Omental fat pad (tissue), 4 donors: Measurements from ENCODE around the gene CISD2. TPM values are rescaled to one million over a fixed set of nuclear protein-coding genes. Genes with fewer than 3 reads are reported as not detected.
"Not testable (repeated sequence)": the region's sequence is repeated elsewhere in the genome, so short reads cannot be mapped to it uniquely, and the experiment has no call there.

Source experiments
- ATAC-seq: fragments of 150-250 bp; one replicate; pipeline ENCODE4 v1.9.1; 2016; ENCODE audit warnings: mild to moderate bottlenecking, moderate library complexity; ENCODE audit not compliant: low FRiP score
- DNase-seq: peaks from one replicate; pipeline ENCODE4 v3.0.0-alpha.2; 2019; ENCODE audit warnings: low spot score
- CTCF ChIP-seq, 3 donors: fragments of 450-650 bp; IDR thresholded peaks; one replicate each; pipeline ENCODE4 v1.5.1; 2016 to 2017; ENCODE audit warnings: antibody characterized with exemption in 3 of 3, mild to moderate bottlenecking in 3 of 3, moderate library complexity in 2 of 3
- total RNA-seq, 4 donors: library from RNA; depleted of rRNA; stranded (reverse); fragments of >200 nt; gene quantifications; one replicate each; pipeline ENCODE4 v1.1.0, GENCODE V29; 2016

Gene CISD2
- 10 to 100 TPM in 3 of 4 donors, 1 to 10 TPM in 1; 7.4 to 18.9 (median 14.1) TPM for total RNA-seq

GRCh38 chr4:102868781-102869568 lies at the start of gene CISD2:
Gene CISD2, plus strand, starts transcription at chr4:102868992. Its CDS starts 93 bp downstream, at chr4:102869085.
- peak; percentile 98 for ATAC-seq
- DNase-seq, result peak; percentile 59

GRCh38 chr4:102819100-102819499 lies 49.7 kb upstream of the CISD2 start:
- not testable (repeated sequence) for ATAC-seq, DNase-seq

More at GRCh38 chr4:102868781-102869568, at the start of gene CISD2:
- TF ChIP-seq CTCF (IDR thresholded peaks at IDR 0.05), result no peak

GRCh38 chr4:102819588-102820365 lies 49.0 kb upstream of the CISD2 start:
- DNase-seq (no peak), ATAC-seq (no peak)
- TF ChIP-seq CTCF (IDR thresholded peaks at IDR 0.05), result no peak

- ATAC-seq (no peak), DNase-seq (no peak)
- no peak for TF ChIP-seq CTCF (IDR thresholded peaks at IDR 0.05)
Observed at GRCh38 chr4:102823464-102823863, 45.3 kb upstream of the CISD2 start.

- no peak for ATAC-seq
- no peak for TF ChIP-seq CTCF (IDR thresholded peaks at IDR 0.05)
Observed at GRCh38 chr4:102823897-102824296, 44.9 kb upstream of the CISD2 start.

GRCh38 chr4:102824398-102824797 lies 44.4 kb upstream of the CISD2 start:
- DNase-seq (no peak), ATAC-seq (no peak)
- no peak for TF ChIP-seq CTCF (IDR thresholded peaks at IDR 0.05)

More at GRCh38 chr4:102823897-102824296, 44.9 kb upstream of the CISD2 start:
- DNase-seq, result no peak

- ATAC-seq, result no peak
- no peak for DNase-seq
- TF ChIP-seq CTCF (IDR thresholded peaks at IDR 0.05), result no peak
Observed at GRCh38 chr4:102825261-102826091, 43.3 kb upstream of the CISD2 start.
